DND-41 (cell line): Measurements from ENCODE around the gene TWSG1.

Source experiments
- EZH2 ChIP-seq: IDR thresholded peaks from 3 replicates; pipeline ENCODE4 v1.6.1; 2012; ENCODE audit warnings: borderline replicate concordance, low read depth, mild to moderate bottlenecking, moderate library complexity, low read length, inconsistent platforms; ENCODE audit not compliant: severe bottlenecking
- TF ChIP-seq, protein P1 (sequence below): IDR thresholded peaks from 2 replicates; pipeline ENCODE4 v1.5.1; 2012; ENCODE audit warnings: borderline replicate concordance, low read length, moderate library complexity, mild to moderate bottlenecking; ENCODE audit not compliant: poor library complexity, severe bottlenecking; ENCODE audit errors: extremely low read depth

DNA sequence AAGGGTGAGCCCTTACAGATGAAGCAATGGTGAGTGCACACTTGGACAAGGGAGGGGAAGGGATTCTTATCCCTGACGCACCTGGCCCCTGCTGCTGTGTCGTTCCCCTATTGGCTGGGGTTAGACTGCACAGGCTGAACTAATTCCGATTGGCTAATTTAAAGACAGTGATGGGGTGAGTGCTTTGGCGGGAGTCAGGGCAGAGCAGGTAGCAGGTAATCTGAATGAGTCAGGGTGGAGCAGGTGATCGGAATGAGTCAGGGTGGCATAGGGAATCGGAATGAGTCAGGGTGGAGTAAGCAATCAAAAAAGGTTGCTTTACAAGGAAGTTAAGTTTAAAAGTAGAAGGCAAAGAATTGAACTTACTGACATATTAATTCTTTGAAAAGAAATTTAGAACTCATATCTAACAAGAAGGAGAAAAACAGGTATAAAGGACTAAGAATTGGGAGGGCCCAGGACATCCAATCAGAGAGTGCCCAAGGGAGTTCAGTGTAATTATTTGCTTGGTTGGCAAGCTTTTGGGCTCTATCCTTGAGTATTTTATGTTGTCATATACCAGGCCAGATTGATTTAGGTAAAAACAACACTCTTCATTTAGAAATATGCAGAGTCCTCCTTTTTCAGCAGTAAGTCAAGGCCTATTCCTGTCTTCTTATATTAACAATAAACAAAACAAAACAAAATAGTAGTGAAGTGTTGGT lies 88.4 kb downstream of the TWSG1 start:
- TF ChIP-seq, protein P1, sequence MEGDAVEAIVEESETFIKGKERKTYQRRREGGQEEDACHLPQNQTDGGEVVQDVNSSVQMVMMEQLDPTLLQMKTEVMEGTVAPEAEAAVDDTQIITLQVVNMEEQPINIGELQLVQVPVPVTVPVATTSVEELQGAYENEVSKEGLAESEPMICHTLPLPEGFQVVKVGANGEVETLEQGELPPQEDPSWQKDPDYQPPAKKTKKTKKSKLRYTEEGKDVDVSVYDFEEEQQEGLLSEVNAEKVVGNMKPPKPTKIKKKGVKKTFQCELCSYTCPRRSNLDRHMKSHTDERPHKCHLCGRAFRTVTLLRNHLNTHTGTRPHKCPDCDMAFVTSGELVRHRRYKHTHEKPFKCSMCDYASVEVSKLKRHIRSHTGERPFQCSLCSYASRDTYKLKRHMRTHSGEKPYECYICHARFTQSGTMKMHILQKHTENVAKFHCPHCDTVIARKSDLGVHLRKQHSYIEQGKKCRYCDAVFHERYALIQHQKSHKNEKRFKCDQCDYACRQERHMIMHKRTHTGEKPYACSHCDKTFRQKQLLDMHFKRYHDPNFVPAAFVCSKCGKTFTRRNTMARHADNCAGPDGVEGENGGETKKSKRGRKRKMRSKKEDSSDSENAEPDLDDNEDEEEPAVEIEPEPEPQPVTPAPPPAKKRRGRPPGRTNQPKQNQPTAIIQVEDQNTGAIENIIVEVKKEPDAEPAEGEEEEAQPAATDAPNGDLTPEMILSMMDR: no peak
- no peak for TF ChIP-seq EZH2
